ENCODE measurements around the gene CREB1.

- no peak for TF ChIP-seq CTCF (IDR thresholded peaks at IDR 0.05)
- TF ChIP-seq POLR2A (IDR thresholded peaks at IDR 0.05) = no peak
These were observed 37.8 kb upstream of the CREB1 start for GRCh38 chr2:207491956-207492355.
